ENCODE measurements around the gene RAB36.

GRCh38 chr22:23149743-23150238, 4.5 kb downstream of the RAB36 start:
- no peak for TF ChIP-seq CTCF (IDR thresholded peaks at IDR 0.05)
- no peak for TF ChIP-seq POLR2A (IDR thresholded peaks at IDR 0.05)

Measured in lower leg skin (tissue), 3 donors.